ENCODE measurements around the gene ING4.

DNA sequence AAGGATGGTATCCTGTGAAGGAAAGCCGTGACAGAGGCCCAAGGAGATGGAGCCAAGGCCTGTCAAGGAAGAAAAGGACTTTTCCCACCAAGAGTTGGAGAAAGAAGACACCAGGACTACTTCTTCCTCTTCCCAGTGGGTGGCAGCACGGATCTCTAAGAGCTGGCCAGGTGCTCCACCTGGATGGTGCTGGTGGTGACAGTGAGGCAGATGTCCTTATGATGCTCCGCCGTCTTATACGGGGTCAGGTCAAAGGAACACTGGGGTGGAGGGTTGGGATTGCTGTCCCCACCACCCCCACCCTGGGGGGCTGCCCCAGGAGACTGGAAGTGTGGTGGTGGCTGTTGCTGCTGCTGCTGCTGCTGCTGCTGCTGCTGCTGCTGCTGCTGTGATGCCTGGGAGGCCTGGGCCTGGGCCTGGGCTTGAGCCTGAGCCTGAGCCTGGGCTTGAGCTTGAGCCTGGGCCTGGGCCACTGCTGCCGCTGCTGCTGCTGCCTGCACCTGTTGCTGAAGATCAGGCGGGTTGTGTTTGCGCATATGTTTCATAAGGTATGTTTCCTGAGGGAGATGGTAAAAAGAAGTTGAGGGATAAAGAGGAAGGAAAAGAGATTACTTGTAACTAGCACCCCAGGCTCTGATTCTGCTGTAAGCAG is 4.8 kb upstream of the ING4 start:
- TF ChIP-seq, protein P1, sequence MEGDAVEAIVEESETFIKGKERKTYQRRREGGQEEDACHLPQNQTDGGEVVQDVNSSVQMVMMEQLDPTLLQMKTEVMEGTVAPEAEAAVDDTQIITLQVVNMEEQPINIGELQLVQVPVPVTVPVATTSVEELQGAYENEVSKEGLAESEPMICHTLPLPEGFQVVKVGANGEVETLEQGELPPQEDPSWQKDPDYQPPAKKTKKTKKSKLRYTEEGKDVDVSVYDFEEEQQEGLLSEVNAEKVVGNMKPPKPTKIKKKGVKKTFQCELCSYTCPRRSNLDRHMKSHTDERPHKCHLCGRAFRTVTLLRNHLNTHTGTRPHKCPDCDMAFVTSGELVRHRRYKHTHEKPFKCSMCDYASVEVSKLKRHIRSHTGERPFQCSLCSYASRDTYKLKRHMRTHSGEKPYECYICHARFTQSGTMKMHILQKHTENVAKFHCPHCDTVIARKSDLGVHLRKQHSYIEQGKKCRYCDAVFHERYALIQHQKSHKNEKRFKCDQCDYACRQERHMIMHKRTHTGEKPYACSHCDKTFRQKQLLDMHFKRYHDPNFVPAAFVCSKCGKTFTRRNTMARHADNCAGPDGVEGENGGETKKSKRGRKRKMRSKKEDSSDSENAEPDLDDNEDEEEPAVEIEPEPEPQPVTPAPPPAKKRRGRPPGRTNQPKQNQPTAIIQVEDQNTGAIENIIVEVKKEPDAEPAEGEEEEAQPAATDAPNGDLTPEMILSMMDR (IDR thresholded peaks at IDR 0.05; ENCODE audit: insufficient read depth, low read length) = no peak
- no peak for TF ChIP-seq POLR2AphosphoS5 (IDR thresholded peaks at IDR 0.05; ENCODE audit: low read depth)

All from HL-60 (cell line).